ENCODE measurements around the gene BMP2K. TPM values are rescaled to one million over a fixed set of nuclear protein-coding genes. Genes with fewer than 3 reads are reported as not detected.

BMP2K gene
- total and polyA plus RNA-seq, 4 donors, result 4.4 to 138 (median 19.3) TPM

- Histone ChIP-seq H3K27ac (ENCODE audit: low read depth in 1 of 2, low read length in 2 of 2) (no peak overlapping the region), H3K9me3 (ENCODE audit: control insufficient read depth in 4 of 4, low read length in 3 of 4) (no peaks in the 10 kb centered on the region), H3K27me3 (ENCODE audit: control insufficient read depth in 4 of 4, insufficient read depth in 4 of 4, low read length in 3 of 4) (no peaks in the 10 kb centered on the region), H3K36me3 (ENCODE audit: control insufficient read depth in 4 of 4, insufficient read depth in 3 of 4, low read depth in 1 of 4, low read length in 3 of 4) (no peaks in the 10 kb centered on the region), H3K9ac (ENCODE audit: low read depth in 1 of 2, low read length in 2 of 2) (no peak overlapping the region), H3K4me3 (ENCODE audit: low read depth in 1 of 3, low read length in 3 of 3) (no peak overlapping the region), H3K4me1 (ENCODE audit: control insufficient read depth in 4 of 4, insufficient read depth in 4 of 4, low read length in 3 of 4) (no peaks in the 10 kb centered on the region)
- no peak for DNase-seq (ENCODE audit: low spot score)
- TF ChIP-seq FOXA1 (IDR thresholded peaks at IDR 0.05) (no peak), HNF4G (IDR thresholded peaks at IDR 0.05) (no peak), HNF4A (conservative IDR thresholded peaks at IDR 0.05) (no peak), RAD21 (IDR thresholded peaks at IDR 0.05) (no peak), NR2F2 (IDR thresholded peaks at IDR 0.05) (no peak), FOXA2 (IDR thresholded peaks at IDR 0.05) (no peak), YY1 (IDR thresholded peaks at IDR 0.05) (no peak), JUND (IDR thresholded peaks at IDR 0.05) (no peak), MAX (IDR thresholded peaks at IDR 0.05) (no peak), ZBTB33 (IDR thresholded peaks at IDR 0.05) (no peak), SP1 (IDR thresholded peaks at IDR 0.05) (no peak), REST (IDR thresholded peaks at IDR 0.05) (no peak), RXRA (IDR thresholded peaks at IDR 0.05) (no peak), CTCF (IDR thresholded peaks at IDR 0.05; ENCODE audit: low read depth, low read length, missing input control) (no peak), TAF1 (conservative IDR thresholded peaks at IDR 0.05) (no peak), ATF3 (IDR thresholded peaks at IDR 0.05) (no peak), EGR1 (IDR thresholded peaks at IDR 0.05; ENCODE audit: low read depth in 2 of 2) (no peak), GABPA (IDR thresholded peaks at IDR 0.05 in 1 of 2, conservative IDR thresholded peaks at IDR 0.05 in 1 of 2) (no peak)
These were observed 11.6 kb upstream of the BMP2K start for GRCh38 chr4:78764498-78764961.
